Endometrial microvascular endothelial cells (primary cell): Measurements from ENCODE around the gene LMX1A. TPM values are rescaled to one million over a fixed set of nuclear protein-coding genes. Genes with fewer than 3 reads are reported as not detected.

ENCODE experiments used
- in situ Hi-C: cut with HindIII; loops from 2 replicates; pipeline ENCODE4 v1.10.0; 2017; ENCODE audit warnings: low sequenced_read_pairs, low pct_unique_long_range_greater_than_20kb; ENCODE audit errors: inconsistent ontology term
- total RNA-seq: library from RNA; depleted of rRNA; stranded (reverse); fragments of >200 nt; gene quantifications from one replicate; pipeline ENCODE4 v1.2.3, GENCODE V29; 2015; ENCODE audit errors: inconsistent ontology term

LMX1A gene
- total RNA-seq, 1 donor from 2014 or later: not detected

DNA sequence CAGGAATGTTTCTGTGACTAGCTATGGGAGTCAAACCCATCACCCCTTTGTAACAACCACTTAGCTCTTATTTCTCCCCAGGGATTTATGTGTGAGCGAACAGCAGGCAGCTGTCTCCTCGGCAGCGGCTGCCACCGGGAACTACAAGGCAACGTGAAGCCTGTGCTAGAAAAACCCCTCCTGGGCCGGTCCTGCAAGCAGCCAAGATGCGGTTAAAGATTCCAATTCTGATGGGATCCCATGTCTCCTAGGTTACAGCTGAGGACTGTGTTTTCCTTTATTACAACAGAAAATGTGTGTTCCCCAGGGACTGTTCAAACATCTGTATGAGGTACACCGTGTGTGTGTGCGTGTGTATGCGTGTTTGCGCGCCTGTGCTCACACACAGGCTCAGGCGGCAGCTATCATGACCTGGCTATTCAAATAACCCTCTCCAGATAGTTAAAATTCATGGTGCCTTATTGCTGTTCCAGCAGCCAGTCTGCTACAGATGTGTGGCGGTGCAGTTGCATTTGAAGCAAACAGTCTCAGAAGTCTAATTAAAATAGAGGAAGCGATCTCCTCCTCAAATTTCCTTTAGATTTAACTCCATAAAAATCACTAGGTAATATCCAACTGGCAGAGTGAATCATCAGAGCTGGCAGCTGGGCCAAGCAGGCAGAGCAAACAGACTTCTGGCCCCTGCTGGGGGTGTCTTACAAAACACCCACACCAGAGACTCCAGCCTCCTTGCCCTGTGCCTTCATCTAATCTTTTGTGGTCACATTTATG, 68.0 kb downstream of the LMX1A start:
- in situ Hi-C loops: no loop called here

- in situ Hi-C loops: no loop called here
Measured at GRCh38 chr1:165287781-165288180, 68.7 kb downstream of the LMX1A start.

- in situ Hi-C loops: no loop called here
Measured at GRCh38 chr1:165287329-165287728, 69.2 kb downstream of the LMX1A start.

- in situ Hi-C loops: no loop called here
Measured at GRCh38 chr1:165284454-165284853, 72.1 kb downstream of the LMX1A start.

DNA sequence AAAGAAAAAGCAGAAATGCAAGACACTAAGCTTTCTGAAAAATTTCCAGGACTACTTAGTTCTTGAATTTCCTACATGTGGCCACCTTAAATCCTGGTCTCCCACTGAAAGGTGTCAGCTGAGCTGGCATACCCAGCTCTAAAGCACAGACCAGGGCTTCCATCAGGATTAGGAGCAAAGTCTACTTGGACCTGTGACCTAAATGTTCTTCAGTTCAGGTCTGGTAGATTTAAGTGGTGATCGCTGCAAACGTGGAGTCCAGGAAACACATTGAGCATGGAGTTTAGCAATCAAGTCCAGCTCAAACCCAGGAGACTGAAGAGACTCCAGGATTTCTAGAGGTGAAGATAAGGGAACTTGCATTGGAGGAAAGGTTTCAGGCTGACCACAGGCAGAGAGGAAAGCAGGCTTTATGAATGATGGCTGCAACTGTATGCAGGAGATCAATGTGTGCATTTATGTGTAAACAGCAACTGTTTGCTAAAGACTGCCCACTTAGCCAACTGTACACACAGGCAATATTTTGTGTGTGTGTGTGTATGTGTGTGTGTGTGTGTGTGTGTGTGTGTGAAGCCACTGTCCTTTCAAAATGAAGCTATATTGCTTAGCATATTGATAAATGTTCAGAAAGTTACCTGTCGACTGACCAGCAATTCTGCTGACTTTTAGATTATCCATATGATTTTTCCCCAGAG, 75.2 kb downstream of the LMX1A start:
- in situ Hi-C loops: no loop called here

DNA sequence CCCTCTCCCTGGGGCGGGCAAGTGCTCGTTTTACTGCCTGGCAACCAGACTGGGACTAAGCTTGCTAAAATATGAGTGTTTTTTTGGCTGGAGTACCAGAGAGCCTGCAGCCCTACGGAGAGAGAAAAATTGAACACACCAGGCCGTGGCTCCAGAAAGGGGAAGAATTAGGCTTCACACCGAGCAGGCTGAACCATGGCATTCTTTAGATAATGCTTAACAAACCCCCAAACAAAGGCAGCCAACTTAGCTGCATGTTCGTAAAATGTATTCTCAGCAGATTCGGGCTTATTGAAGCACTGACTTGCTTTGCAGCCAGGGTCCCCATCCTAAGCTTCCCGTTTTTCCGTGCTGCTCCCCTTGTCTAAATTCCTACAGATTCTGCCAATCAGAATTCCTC, 76.6 kb downstream of the LMX1A start:
- in situ Hi-C loops: no loop called here

DNA sequence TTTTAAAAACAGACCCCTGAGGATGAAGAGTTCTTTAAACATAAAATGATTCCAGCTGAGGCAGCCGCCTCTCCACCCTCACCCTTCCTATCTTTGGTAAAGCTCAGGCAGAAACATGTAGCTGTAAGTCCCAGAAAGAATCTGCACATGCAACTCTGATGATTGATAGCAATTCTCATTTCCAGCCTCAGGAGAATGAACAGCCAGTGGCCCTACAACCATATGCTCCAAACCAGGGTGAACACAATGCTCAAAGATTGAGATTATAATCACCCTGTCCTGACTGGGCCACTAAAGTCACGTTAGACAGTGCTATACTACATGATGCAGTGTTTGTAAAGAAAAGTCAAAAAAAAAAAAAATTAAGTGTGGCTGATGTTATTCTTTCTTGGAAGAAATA, 80.2 kb downstream of the LMX1A start:
- in situ Hi-C loops: no loop called here

- in situ Hi-C loops: no loop called here
Measured at GRCh38 chr1:165265196-165265838, 91.2 kb downstream of the LMX1A start.

GRCh38 chr1:165259706-165260428, 96.6 kb downstream of the LMX1A start:
- in situ Hi-C loops: no loop called here

- in situ Hi-C loops: no loop called here
Measured at GRCh38 chr1:165259236-165259635, 97.3 kb downstream of the LMX1A start.

- in situ Hi-C loops: no loop called here
Measured at GRCh38 chr1:165257969-165258459, 98.5 kb downstream of the LMX1A start.

GRCh38 chr1:165254896-165255625, 101.5 kb downstream of the LMX1A start:
- in situ Hi-C loops: no loop called here

- in situ Hi-C loops: no loop called here
Measured at GRCh38 chr1:165254376-165254775, 102.1 kb downstream of the LMX1A start.

- in situ Hi-C loops: no loop called here
Measured at GRCh38 chr1:165253818-165254254, 102.7 kb downstream of the LMX1A start.

DNA sequence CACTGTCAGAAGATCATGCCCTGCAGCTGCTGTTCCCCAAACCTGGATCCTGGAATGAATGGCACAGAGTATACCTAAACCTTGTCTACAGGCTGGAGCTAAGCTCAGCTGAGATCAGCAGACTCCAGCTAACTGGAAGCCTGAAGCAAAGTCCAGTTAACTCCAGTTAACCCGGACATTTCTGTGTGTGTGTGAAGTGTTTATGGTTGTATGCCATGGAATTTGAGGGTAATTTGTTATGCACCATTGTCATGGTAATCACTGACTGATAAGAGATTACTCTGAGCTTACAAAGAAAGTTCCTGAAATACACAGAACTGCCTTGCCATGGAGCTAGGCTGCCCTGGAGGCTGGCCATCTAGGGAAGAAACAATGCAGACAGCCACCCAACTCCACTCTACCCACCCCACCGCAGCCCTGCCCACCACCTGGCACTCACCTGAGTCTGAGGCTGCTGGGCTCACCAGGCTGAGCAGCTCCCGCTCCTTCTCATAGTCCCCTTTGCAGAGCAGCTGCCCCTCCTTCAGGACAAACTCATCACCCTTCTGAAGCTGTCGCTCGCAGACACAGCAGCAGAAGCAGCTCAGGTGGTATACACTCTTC, 107.4 kb downstream of the LMX1A start:
- in situ Hi-C loops: no loop called here

DNA sequence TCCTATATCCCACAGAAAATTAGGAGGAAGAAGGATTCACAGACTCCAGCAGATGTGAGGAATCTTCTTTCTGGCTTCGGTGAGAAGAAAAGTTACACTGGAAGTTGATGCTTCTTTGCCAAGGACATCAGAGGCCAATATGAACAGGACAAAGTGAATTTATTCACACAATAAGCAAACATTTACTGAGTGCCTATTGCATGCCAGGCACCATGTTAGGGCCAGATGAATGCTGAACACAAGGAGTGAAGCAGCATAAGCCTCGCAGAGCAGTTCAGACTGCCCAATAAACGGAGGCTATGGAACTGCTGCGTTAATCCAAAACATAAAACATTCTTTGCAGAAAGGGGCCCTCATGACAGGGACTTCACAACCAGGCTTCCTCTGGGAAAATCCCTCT, 114.6 kb downstream of the LMX1A start:
- in situ Hi-C loops: no loop called here

- in situ Hi-C loops: no loop called here
Measured at GRCh38 chr1:165241321-165241720, 115.2 kb downstream of the LMX1A start.

DNA sequence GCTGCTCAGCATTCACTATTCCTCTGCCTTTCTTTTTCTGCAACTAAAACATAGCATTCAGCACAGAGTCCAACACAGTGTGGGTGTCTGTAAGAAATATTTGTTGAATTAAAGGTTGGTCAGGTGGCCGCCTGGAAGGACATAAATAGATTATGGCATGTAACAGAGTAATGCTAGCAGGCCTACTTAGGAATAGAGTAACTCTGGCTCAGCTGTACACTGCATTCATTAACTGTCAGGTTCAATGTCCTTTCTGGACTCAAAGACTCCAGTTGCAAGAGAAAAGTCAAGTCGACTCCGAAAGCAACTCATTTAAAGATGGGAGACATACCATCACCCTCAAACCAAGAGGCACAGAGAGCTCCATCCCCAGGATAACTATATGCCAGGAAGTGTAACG, 116.0 kb downstream of the LMX1A start:
- in situ Hi-C loops: no loop called here
